Naive thymus-derived CD8-positive, alpha-beta T cell (primary cell): ENCODE measurements around the gene GAREM1. TPM values are rescaled to one million over a fixed set of nuclear protein-coding genes. Genes with fewer than 3 reads are reported as not detected.

Experiments used
- ATAC-seq, 2 donors: fragments of 150-1000 bp; cut with Tn5 transposase in 1 of 2; sonication (Bioruptor Pico), chemical (Tn5 transposase) in 1 of 2; 1 replicate in 1 of 2; 2 replicates in 1 of 2; pipeline ENCODE4 v1.10.0; 2021; ENCODE audit warnings: mild to moderate bottlenecking in 2 of 2, moderate library complexity in 2 of 2
- POLR2A ChIA-PET: fragments of 350-600 bp; sonication (Branson Sonifier 250); formaldehyde crosslinking; loops from one replicate; lab custom pipeline; 2021; ENCODE audit warnings: antibody characterized with exemption; lab: Charles Lee
- DNase-seq, 10 donors: peaks; one replicate each; pipeline versions ENCODE4 v3.0.0 to v3.0.0-alpha.2; 2020 to 2022
- H3K27ac Mint-ChIP-seq, 10 donors: one replicate each; pipeline ENCODE4 v1.8.0; 2020 to 2022; ENCODE audit warnings: mild to moderate bottlenecking in 10 of 10, mixed read lengths in 10 of 10, moderate library complexity in 4 of 10, inconsistent platforms in 1 of 10
- H3K27me3 Mint-ChIP-seq, 5 donors: one replicate each; pipeline ENCODE4 v1.8.0; 2021 to 2022; ENCODE audit warnings: mixed read lengths in 5 of 5
- H3K36me3 Mint-ChIP-seq, 3 donors: one replicate each; pipeline ENCODE4 v1.8.0; 2020 to 2022; ENCODE audit warnings: mixed read lengths in 3 of 3, mild to moderate bottlenecking in 2 of 3, inconsistent platforms in 1 of 3
- H3K4me1 Mint-ChIP-seq, 4 donors: one replicate each; pipeline ENCODE4 v1.8.0; 2021 to 2022; ENCODE audit warnings: mixed read lengths in 4 of 4
- H3K4me3 Mint-ChIP-seq, 10 donors: one replicate each; pipeline ENCODE4 v1.8.0; 2020 to 2022; ENCODE audit warnings: mild to moderate bottlenecking in 10 of 10, mixed read lengths in 10 of 10, moderate library complexity in 6 of 10, inconsistent platforms in 1 of 10
- H3K9me3 Mint-ChIP-seq, 9 donors: one replicate each; pipeline ENCODE4 v1.8.0; 2020 to 2022; ENCODE audit warnings: mixed read lengths in 9 of 9, mild to moderate bottlenecking in 3 of 9, inconsistent platforms in 1 of 9, moderate library complexity in 1 of 9
- polyA plus RNA-seq, 3 donors: library from polyadenylated mRNA; unstranded; fragments of 300-500 nt; fragmentation: Illumina TruSeq; gene quantifications; one replicate each; pipeline ENCODE4 v1.2.3, GENCODE V29; 2021
- total RNA-seq, 8 experiments: library from RNA in 2 of 8; stranded (reverse) in 2 of 8; gene quantifications; one replicate each; pipeline ENCODE4 v1.2.3 and lab custom pipeline; 2021 to 2026

Gene GAREM1
- total and polyA plus RNA-seq, 5 experiments from 2014 or later = 0.36 to 2.3 (median 0.78) TPM; not detected in 1

DNA sequence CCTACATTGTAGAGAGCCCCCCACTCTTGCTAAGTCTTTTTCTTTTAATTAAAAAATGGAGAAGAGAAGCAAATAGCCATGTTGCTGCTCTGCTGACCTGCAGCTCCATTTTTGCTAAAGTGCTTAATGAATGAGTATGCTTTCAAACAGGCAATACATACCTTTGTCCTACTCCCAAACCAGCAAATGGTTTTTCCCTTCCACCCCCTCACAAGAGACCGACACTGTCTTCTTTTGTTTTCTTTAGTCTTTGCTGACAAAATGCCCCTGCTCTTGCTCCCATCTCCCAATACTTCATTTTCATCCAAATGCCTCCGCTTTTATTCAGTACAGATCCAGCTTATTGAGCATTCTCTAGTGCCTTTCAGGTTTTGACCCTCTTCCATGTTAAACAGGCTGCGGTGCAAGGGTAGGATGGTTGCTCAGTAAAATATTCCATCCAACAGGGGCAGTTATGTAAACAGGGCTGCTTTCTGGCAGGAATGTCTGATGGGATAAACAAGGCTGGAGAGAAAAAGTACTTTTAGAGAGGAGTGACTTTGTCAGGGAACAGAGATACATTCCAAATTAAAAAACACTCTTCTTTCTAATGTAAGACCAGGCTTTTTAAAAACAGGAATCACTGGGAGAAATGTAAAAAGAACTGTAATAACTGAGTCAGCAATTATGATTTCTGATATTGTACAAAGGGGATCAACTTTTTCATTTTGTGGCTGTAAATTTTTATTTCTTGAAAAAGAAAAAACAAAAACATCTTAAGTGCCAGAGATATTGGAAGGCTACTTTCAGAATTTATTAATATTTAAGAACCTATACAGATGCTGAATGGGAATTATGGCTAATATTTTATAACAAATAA, 144.0 kb downstream of the GAREM1 start:
- peaks cover 5 to 25% (median 18%) of the 10 kb centered on the region in 5 donors for H3K27me3 Mint-ChIP-seq
- DNase-seq = no peak
- POLR2A ChIA-PET = no interaction called here

GRCh38 chr18:32324181-32324580, 146.5 kb downstream of the GAREM1 start:
- H3K4me1 Mint-ChIP-seq = no peaks in the 10 kb centered on the region
- H3K27ac Mint-ChIP-seq = no peak overlapping the region
- H3K4me3 Mint-ChIP-seq = no peak overlapping the region
- DNase-seq (no peak), ATAC-seq (no peak)
- H3K36me3 Mint-ChIP-seq = no peaks in the 10 kb centered on the region
- H3K9me3 Mint-ChIP-seq = no peaks in the 10 kb centered on the region
- POLR2A ChIA-PET = no interaction called here
- peaks cover 13 to 33% (median 20%) of the 10 kb centered on the region in 5 donors for H3K27me3 Mint-ChIP-seq

More for the DNA sequence above, 144.0 kb downstream of the GAREM1 start:
- Mint-ChIP-seq H3K9me3 (no peaks in the 10 kb centered on the region), H3K27ac (no peak overlapping the region), H3K36me3 (no peaks in the 10 kb centered on the region), H3K4me3 (no peak overlapping the region), H3K4me1 (no peaks in the 10 kb centered on the region)
- ATAC-seq = no peak

- POLR2A ChIA-PET = no interaction called here
- ATAC-seq = no peak
- H3K27me3 Mint-ChIP-seq = peaks cover 11 to 30% (median 15%) of the 10 kb centered on the region in 5 donors
Measured at GRCh38 chr18:32321826-32322225, 148.9 kb downstream of the GAREM1 start.

DNA sequence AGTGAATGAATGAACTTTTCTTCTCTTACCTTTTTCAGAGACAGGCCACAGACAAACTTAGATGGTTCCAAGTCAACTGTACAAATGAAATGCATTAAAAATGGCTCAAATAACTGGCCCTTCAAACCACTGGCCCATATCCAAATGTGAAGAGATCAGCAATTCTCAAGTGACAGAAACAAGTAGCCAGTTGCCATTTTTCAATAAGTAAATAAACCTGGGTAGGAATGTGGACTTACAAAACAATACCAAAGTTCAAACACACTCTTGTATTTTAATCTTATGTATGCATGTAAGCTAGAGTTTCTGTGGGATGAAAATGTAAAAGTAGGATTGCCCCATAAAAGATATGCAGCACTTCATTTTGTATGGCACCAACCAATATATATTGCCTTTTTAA, 151.6 kb downstream of the GAREM1 start:
- H3K4me3 Mint-ChIP-seq = no peak overlapping the region
- POLR2A ChIA-PET = no interaction called here
- H3K9me3 Mint-ChIP-seq = no peaks in the 10 kb centered on the region
- H3K27me3 Mint-ChIP-seq = peaks cover 12 to 19% (median 15%) of the 10 kb centered on the region in 5 donors
- no peaks in the 10 kb centered on the region for H3K4me1 Mint-ChIP-seq
- no peak overlapping the region for H3K27ac Mint-ChIP-seq
- DNase-seq (no peak), ATAC-seq (no peak)
- H3K36me3 Mint-ChIP-seq = no peaks in the 10 kb centered on the region

More at GRCh38 chr18:32321826-32322225, 148.9 kb downstream of the GAREM1 start:
- no peaks in the 10 kb centered on the region for H3K36me3 Mint-ChIP-seq
- DNase-seq = no peak
- no peaks in the 10 kb centered on the region for H3K4me1 Mint-ChIP-seq
- H3K9me3 Mint-ChIP-seq = no peaks in the 10 kb centered on the region
- H3K4me3 Mint-ChIP-seq = no peak overlapping the region
- no peak overlapping the region for H3K27ac Mint-ChIP-seq

- DNase-seq = no peak
- no peaks in the 10 kb centered on the region for H3K36me3 Mint-ChIP-seq
- H3K27ac Mint-ChIP-seq = no peak overlapping the region
- POLR2A ChIA-PET = interaction anchor here (0.6 kb wide), 1 partner anchor 59 kb away, joined by 3 read pairs; no protein-coding TSS in a partner anchor
- ATAC-seq = no peak
- no peaks in the 10 kb centered on the region for H3K4me1 Mint-ChIP-seq
- H3K9me3 Mint-ChIP-seq = no peaks in the 10 kb centered on the region
- no peak overlapping the region for H3K4me3 Mint-ChIP-seq
- peaks cover 9 to 14% (median 12%) of the 10 kb centered on the region in 5 donors for H3K27me3 Mint-ChIP-seq
Measured at GRCh38 chr18:32318581-32318980, 152.1 kb downstream of the GAREM1 start.

GRCh38 chr18:32317651-32318050, 153.0 kb downstream of the GAREM1 start:
- peaks cover 8 to 14% (median 12%) of the 10 kb centered on the region in 5 donors for H3K27me3 Mint-ChIP-seq
- H3K4me1 Mint-ChIP-seq = no peaks in the 10 kb centered on the region
- H3K36me3 Mint-ChIP-seq = no peaks in the 10 kb centered on the region
- ATAC-seq (no peak), DNase-seq (no peak)
- no peaks in the 10 kb centered on the region for H3K9me3 Mint-ChIP-seq
- POLR2A ChIA-PET = no interaction called here
- no peak overlapping the region for H3K27ac Mint-ChIP-seq
- H3K4me3 Mint-ChIP-seq = no peak overlapping the region

DNA sequence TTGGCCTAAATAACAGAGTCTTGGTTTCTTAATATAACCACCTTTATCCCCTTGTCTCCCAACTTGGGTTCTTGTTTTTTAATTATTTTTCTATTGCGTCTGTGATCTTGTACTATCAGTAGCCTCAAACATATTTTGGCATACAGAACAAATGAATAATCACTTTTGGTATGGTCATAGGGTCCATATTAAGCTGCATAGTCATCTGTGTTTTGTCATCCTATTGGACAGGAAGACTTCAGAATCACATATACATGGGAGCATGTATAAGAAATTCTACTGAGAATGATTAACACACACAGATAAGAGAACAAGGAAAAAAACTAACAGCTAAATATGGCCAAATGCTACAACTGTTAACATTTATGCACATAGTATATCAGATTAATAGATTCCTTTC, 154.8 kb downstream of the GAREM1 start:
- POLR2A ChIA-PET = interaction anchor here (0.6 kb wide), 1 partner anchor 15 kb away, joined by 3 read pairs; no protein-coding TSS in a partner anchor
- Mint-ChIP-seq H3K27ac (no peak overlapping the region), H3K36me3 (no peaks in the 10 kb centered on the region), H3K9me3 (no peaks in the 10 kb centered on the region), H3K4me3 (no peak overlapping the region), H3K27me3 (peaks cover 0 to 6% (median 3%) of the 10 kb centered on the region in 5 donors), H3K4me1 (no peaks in the 10 kb centered on the region)
- DNase-seq (no peak), ATAC-seq (no peak)

DNA sequence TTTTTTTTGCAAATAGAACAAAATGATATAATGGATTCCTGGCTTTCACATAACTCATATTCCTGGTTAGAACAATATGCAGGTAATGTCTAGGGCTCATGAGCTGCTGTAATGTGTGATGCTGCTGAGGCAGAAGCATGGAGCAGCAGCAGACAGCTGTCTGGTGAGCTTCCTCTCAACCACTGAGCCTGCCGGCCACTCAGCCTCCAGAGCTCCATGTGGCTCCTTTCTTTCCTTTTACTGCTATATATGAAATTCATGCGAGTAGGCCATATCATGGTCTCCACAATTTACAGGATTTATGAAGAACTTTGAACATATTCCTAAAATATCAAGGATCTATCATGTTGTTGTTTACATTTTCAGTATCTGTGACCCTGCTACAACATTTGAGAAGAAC, 159.9 kb downstream of the GAREM1 start:
- Mint-ChIP-seq H3K9me3 (no peaks in the 10 kb centered on the region), H3K27ac (no peak overlapping the region), H3K36me3 (no peaks in the 10 kb centered on the region), H3K4me3 (no peak overlapping the region), H3K27me3 (peaks cover under 1 to 10% (median 7%) of the 10 kb centered on the region in 5 donors), H3K4me1 (no peaks in the 10 kb centered on the region)
- POLR2A ChIA-PET = no interaction called here
- ATAC-seq (no peak), DNase-seq (no peak)

DNA sequence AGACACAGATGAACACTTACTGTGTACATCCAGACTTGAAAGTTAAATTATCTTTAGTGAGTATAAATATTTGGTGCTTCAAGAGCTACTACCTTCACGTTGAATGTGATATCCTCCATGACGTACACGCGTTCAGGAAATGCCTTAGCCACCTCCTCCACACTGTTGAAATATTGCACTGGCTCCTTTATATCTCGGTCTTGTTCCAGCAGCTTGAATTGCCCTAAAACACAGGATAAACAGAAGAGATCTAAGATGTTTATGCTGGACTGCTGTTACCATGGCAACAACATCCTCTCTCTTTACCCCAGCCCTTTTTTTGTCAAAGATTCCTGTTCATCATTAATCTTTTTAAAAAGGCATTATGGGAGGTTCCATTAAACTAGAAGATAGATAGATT, 160.6 kb downstream of the GAREM1 start:
- POLR2A ChIA-PET = no interaction called here
- Mint-ChIP-seq H3K36me3 (no peaks in the 10 kb centered on the region), H3K4me1 (no peaks in the 10 kb centered on the region), H3K27ac (no peak overlapping the region), H3K9me3 (no peaks in the 10 kb centered on the region), H3K4me3 (no peak overlapping the region), H3K27me3 (peaks cover 2 to 16% (median 7%) of the 10 kb centered on the region in 5 donors)
- ATAC-seq (no peak), DNase-seq (no peak)

DNA sequence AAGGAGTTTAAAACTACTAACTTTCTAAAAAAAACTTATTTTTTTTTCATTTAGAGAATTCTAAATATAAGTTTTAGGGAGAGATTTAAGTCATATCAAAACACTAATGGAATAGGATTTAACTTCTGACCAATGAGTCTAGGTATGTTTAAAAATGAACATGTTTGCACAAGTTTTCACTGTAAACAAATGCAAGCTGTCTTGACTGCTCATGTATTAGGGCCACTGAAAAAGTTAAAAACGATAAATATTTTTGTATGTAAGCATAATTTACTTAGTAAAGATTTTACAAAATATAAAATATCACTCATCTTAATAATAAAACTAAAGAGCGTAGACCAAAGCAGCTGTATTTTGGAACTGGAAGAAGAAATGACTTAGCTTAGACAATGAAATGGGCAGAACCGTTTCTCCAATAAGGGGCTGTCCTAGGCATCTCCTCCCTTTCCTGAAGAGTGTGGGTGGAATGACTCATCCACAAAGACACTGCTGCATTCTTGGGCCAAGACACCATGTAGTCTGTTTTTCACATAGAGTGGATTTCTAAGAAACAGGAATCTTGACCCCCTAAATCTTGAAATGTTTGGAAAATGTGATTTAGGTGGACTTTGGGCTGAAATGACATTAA, 162.1 kb downstream of the GAREM1 start:
- H3K4me1 Mint-ChIP-seq = no peaks in the 10 kb centered on the region
- H3K4me3 Mint-ChIP-seq = no peak overlapping the region
- no peaks in the 10 kb centered on the region for H3K9me3 Mint-ChIP-seq
- no peak for ATAC-seq
- POLR2A ChIA-PET = no interaction called here
- no peak for DNase-seq
- no peak overlapping the region for H3K27ac Mint-ChIP-seq
- no peaks in the 10 kb centered on the region for H3K36me3 Mint-ChIP-seq
- peaks cover 3 to 16% (median 7%) of the 10 kb centered on the region in 5 donors for H3K27me3 Mint-ChIP-seq

- Mint-ChIP-seq H3K36me3 (no peaks in the 10 kb centered on the region), H3K27ac (no peak overlapping the region), H3K9me3 (no peaks in the 10 kb centered on the region), H3K4me3 (no peak overlapping the region), H3K27me3 (peaks cover 10 to 16% (median 11%) of the 10 kb centered on the region in 5 donors), H3K4me1 (no peaks in the 10 kb centered on the region)
- POLR2A ChIA-PET = no interaction called here
- ATAC-seq (no peak), DNase-seq (no peak)
Measured at GRCh38 chr18:32303400-32303799, 167.3 kb downstream of the GAREM1 start.

DNA sequence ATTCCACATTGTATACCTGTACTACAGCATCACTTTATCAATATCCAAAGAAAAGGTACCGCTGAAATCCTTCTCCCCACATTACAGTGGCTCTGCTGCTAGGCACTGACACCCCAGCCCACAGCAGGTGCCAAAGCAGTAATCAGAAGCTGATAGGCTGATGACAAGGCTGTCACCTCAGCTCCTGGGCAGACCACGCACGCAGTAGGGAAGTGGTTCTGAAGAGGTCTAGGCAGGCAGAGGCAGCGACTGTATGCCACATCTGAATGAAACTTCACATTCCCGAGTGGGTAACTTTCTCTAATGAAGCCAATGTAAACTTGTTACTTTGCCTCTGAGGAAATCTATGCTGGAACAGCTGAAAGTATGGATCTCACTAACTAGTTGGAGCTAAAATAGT, 167.9 kb downstream of the GAREM1 start:
- no peak for ATAC-seq
- no peak overlapping the region for H3K27ac Mint-ChIP-seq

More for the DNA sequence above, 167.9 kb downstream of the GAREM1 start:
- H3K4me1 Mint-ChIP-seq = no peaks in the 10 kb centered on the region
- POLR2A ChIA-PET = no interaction called here
- H3K36me3 Mint-ChIP-seq = no peaks in the 10 kb centered on the region
- DNase-seq = no peak
- H3K9me3 Mint-ChIP-seq = no peaks in the 10 kb centered on the region
- peaks cover 11 to 16% (median 14%) of the 10 kb centered on the region in 5 donors for H3K27me3 Mint-ChIP-seq
- H3K4me3 Mint-ChIP-seq = no peak overlapping the region
